ENCODE results near the gene FRMD1. TPM values are rescaled to one million over a fixed set of nuclear protein-coding genes. Genes with fewer than 3 reads are reported as not detected.
A peak's percentile ranks its signal among the peaks of the same experiment; 100 is the strongest.

FRMD1 gene
- total and polyA plus RNA-seq, 7 donors: 0.01 to 2.9 (median 0.25) TPM

GRCh38 chr6:168056892-168057527 lies 22.0 kb downstream of the FRMD1 start:
- H3K36me3 ChIP-seq (ENCODE audit: insufficient read depth in 1 of 2, low read depth in 1 of 2): no peaks in the 10 kb centered on the region
- intact Hi-C loops (cut with DNase I): no loop called here

GRCh38 chr6:168055696-168056489 lies 23.1 kb downstream of the FRMD1 start:
- no peak for DNase-seq
- ATAC-seq: no peak
- intact Hi-C loops (cut with DNase I): no loop called here

More at GRCh38 chr6:168056892-168057527, 22.0 kb downstream of the FRMD1 start:
- ATAC-seq (no peak), DNase-seq (no peak)
- peaks cover 15% of the 10 kb centered on the region for H3K4me1 ChIP-seq
- no peaks in the 10 kb centered on the region for H3K9me3 ChIP-seq
- no peak overlapping the region for H3K4me3 ChIP-seq
- 90 to 95% (median 92%) methylated on average over 24 of the region's 24 CpGs for WGBS, 3 donors
- H3K27me3 ChIP-seq (ENCODE audit: insufficient read depth in 3 of 3, low read length in 2 of 3): no peaks in the 10 kb centered on the region
- no peak overlapping the region for H3K27ac ChIP-seq
- no peak for TF ChIP-seq CTCF (IDR thresholded peaks at IDR 0.05)

GRCh38 chr6:168054765-168055560 lies 24.0 kb downstream of the FRMD1 start:
- H3K9me3 ChIP-seq: no peaks in the 10 kb centered on the region
- H3K36me3 ChIP-seq (ENCODE audit: insufficient read depth in 1 of 2, low read depth in 1 of 2): no peaks in the 10 kb centered on the region
- H3K27ac ChIP-seq: no peak overlapping the region
- no peaks in the 10 kb centered on the region for H3K27me3 ChIP-seq (ENCODE audit: insufficient read depth in 3 of 3, low read length in 2 of 3)
- H3K4me3 ChIP-seq: no peak overlapping the region
- peak; percentile 47 to 86 (median 73) for ATAC-seq
- peak; percentile 40 to 77 for DNase-seq
- no peak for TF ChIP-seq CTCF (IDR thresholded peaks at IDR 0.05)
- 17 to 18% (median 17%) methylated on average over 18 of the region's 18 CpGs for WGBS, 3 donors
- H3K4me1 ChIP-seq: peaks cover 15% of the 10 kb centered on the region
- intact Hi-C loops (cut with DNase I): no loop called here

More at GRCh38 chr6:168055696-168056489, 23.1 kb downstream of the FRMD1 start:
- peaks cover 15% of the 10 kb centered on the region for H3K4me1 ChIP-seq
- WGBS, 3 donors: 84 to 90% (median 85%) methylated on average over 22 of the region's 22 CpGs
- no peaks in the 10 kb centered on the region for H3K36me3 ChIP-seq (ENCODE audit: insufficient read depth in 1 of 2, low read depth in 1 of 2)
- no peak overlapping the region for H3K4me3 ChIP-seq
- no peak overlapping the region for H3K27ac ChIP-seq
- no peak for TF ChIP-seq CTCF (IDR thresholded peaks at IDR 0.05)
- H3K9me3 ChIP-seq: no peaks in the 10 kb centered on the region
- no peaks in the 10 kb centered on the region for H3K27me3 ChIP-seq (ENCODE audit: insufficient read depth in 3 of 3, low read length in 2 of 3)

GRCh38 chr6:168053957-168054471 lies 25.0 kb downstream of the FRMD1 start:
- H3K4me3 ChIP-seq: no peak overlapping the region
- intact Hi-C loops (cut with DNase I): no loop called here
- no peaks in the 10 kb centered on the region for H3K9me3 ChIP-seq
- no peak for DNase-seq
- no peaks in the 10 kb centered on the region for H3K27me3 ChIP-seq (ENCODE audit: insufficient read depth in 3 of 3, low read length in 2 of 3)
- 88 to 89% (median 89%) methylated on average over 13 to 14 of the region's 14 CpGs for WGBS, 3 donors
- ATAC-seq: no peak
- no peak overlapping the region for H3K27ac ChIP-seq
- no peak for TF ChIP-seq CTCF (IDR thresholded peaks at IDR 0.05)
- peaks cover 15% of the 10 kb centered on the region for H3K4me1 ChIP-seq
- H3K36me3 ChIP-seq (ENCODE audit: insufficient read depth in 1 of 2, low read depth in 1 of 2): no peaks in the 10 kb centered on the region

Data from psoas muscle (tissue), 8 donors.